ENCODE results near the gene BDP1. TPM values are rescaled to one million over a fixed set of nuclear protein-coding genes. Genes with fewer than 3 reads are reported as not detected.
A peak's percentile ranks its signal among the peaks of the same experiment; 100 is the strongest.

BDP1 gene
- polyA plus RNA-seq, 1 experiment = 3.7 TPM

DNA sequence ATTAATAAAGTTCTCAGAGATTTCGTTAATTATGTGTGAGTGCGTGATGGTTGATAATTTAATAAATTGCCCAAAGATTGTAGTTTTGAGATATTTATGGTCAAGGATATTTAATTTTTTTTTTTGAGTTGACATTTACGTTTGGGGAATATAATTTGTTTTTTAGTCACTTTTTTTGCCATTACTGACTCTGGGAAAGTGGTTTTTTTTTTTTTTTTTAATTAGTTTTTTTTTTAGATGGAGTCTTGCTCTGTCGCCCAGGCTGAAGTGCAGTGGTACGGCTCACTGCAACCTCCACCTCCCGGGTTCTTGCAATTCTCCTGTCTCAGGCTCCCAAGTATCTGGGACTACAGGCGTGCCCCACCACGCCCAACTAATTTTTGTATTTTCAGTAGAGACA lies 1.7 kb downstream of the BDP1 start:
- Histone ChIP-seq H3K27me3 (ENCODE audit: control insufficient read depth, insufficient read depth, low read length) (0 out of 2 replicates have a peak, but pooled peaks cover 2% of the 10 kb centered on the region), H3K36me3 (ENCODE audit: control insufficient read depth, insufficient read depth, low read length) (no peaks in the 10 kb centered on the region; the same call in 1 of the 2 replicates), H3K4me3 (ENCODE audit: low read depth, low read length) (no peak overlapping the region; the same call in none of the 2 replicates)
- TF ChIP-seq, protein P1, sequence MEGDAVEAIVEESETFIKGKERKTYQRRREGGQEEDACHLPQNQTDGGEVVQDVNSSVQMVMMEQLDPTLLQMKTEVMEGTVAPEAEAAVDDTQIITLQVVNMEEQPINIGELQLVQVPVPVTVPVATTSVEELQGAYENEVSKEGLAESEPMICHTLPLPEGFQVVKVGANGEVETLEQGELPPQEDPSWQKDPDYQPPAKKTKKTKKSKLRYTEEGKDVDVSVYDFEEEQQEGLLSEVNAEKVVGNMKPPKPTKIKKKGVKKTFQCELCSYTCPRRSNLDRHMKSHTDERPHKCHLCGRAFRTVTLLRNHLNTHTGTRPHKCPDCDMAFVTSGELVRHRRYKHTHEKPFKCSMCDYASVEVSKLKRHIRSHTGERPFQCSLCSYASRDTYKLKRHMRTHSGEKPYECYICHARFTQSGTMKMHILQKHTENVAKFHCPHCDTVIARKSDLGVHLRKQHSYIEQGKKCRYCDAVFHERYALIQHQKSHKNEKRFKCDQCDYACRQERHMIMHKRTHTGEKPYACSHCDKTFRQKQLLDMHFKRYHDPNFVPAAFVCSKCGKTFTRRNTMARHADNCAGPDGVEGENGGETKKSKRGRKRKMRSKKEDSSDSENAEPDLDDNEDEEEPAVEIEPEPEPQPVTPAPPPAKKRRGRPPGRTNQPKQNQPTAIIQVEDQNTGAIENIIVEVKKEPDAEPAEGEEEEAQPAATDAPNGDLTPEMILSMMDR (IDR thresholded peaks at IDR 0.05; ENCODE audit: insufficient read depth, low read depth, low read length) = no peak
- ChIA-PET POLR2A (no interaction called here), CTCF (no interaction called here)
- no peak for DNase-seq (ENCODE audit: low read depth)

GRCh38 chr5:71460693-71461092 lies 5.2 kb downstream of the BDP1 start:
- ChIA-PET CTCF (interaction anchor here (2.3 kb wide), 1 partner anchor 15 kb away, joined by 19 read pairs; no protein-coding TSS in a partner anchor), POLR2A (no interaction called here)
- TF ChIP-seq, protein P1 (IDR thresholded peaks at IDR 0.05; ENCODE audit: insufficient read depth, low read depth, low read length) = no peak
- Histone ChIP-seq H3K27me3 (ENCODE audit: control insufficient read depth, insufficient read depth, low read length) (no peaks in the 10 kb centered on the region), H3K4me3 (ENCODE audit: low read depth, low read length) (no peak overlapping the region), H3K36me3 (ENCODE audit: control insufficient read depth, insufficient read depth, low read length) (peaks cover 8% of the 10 kb centered on the region)
- no peak for DNase-seq (ENCODE audit: low read depth)

GRCh38 chr5:71461360-71461759 lies 5.9 kb downstream of the BDP1 start:
- TF ChIP-seq, protein P1 (IDR thresholded peaks at IDR 0.05; ENCODE audit: insufficient read depth, low read depth, low read length) = no peak
- Histone ChIP-seq H3K4me3 (ENCODE audit: low read depth, low read length) (no peak overlapping the region), H3K27me3 (ENCODE audit: control insufficient read depth, insufficient read depth, low read length) (no peaks in the 10 kb centered on the region), H3K36me3 (ENCODE audit: control insufficient read depth, insufficient read depth, low read length) (peaks cover 8% of the 10 kb centered on the region)
- no peak for DNase-seq (ENCODE audit: low read depth)
- POLR2A ChIA-PET = no interaction called here
- CTCF ChIA-PET = interaction anchor here (2.3 kb wide), 1 partner anchor 14 kb away, joined by 19 read pairs; no protein-coding TSS in a partner anchor

DNA sequence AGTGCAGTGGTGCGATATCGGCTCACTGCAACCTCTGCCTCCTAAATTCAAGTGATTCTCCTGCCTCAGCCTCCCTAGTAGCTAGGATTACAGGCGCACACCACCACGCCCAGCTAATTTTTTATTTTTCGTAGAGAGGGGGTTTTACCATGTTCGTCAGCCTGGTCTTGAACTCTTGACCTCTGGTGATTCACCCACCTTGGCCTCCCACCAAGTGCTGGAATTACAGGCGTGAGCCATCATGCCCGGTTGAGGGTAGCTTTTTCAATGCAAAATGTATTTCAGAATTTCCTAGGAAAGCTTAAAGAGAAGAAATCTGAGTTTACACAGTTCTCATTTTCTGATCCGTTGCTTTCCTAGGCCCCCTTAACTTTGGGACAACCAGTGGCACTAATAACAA lies 15.7 kb downstream of the BDP1 start:
- CTCF ChIA-PET = interaction anchor here (0.9 kb wide), 1 partner anchor 287 kb away, joined by 4 read pairs; no protein-coding TSS in a partner anchor
- no peak overlapping the region for H3K4me3 ChIP-seq (ENCODE audit: low read depth, low read length)
- 0 out of 2 replicates have a peak, but pooled peaks cover 3% of the 10 kb centered on the region for H3K36me3 ChIP-seq (ENCODE audit: control insufficient read depth, insufficient read depth, low read length)
- POLR2A ChIA-PET = no interaction called here
- TF ChIP-seq, protein P1 (IDR thresholded peaks at IDR 0.05; ENCODE audit: insufficient read depth, low read depth, low read length) = no peak
- H3K27me3 ChIP-seq (ENCODE audit: control insufficient read depth, insufficient read depth, low read length) = no peaks in the 10 kb centered on the region
- no peak for DNase-seq (ENCODE audit: low read depth)

GRCh38 chr5:71475788-71476384 lies 20.4 kb downstream of the BDP1 start:
- CTCF ChIA-PET = interaction anchor here (0.6 to 2.5 kb wide), 14 partner anchors 8 to 281 kb away, joined by 3 to 24 read pairs (median 6); no protein-coding TSS in a partner anchor
- DNase-seq (ENCODE audit: low read depth) = no peak
- TF ChIP-seq, protein P1 (IDR thresholded peaks at IDR 0.05; ENCODE audit: insufficient read depth, low read depth, low read length) = peak; percentile 72
- POLR2A ChIA-PET = no interaction called here
- Histone ChIP-seq H3K36me3 (ENCODE audit: control insufficient read depth, insufficient read depth, low read length) (peaks cover 6% of the 10 kb centered on the region), H3K27me3 (ENCODE audit: control insufficient read depth, insufficient read depth, low read length) (no peaks in the 10 kb centered on the region), H3K4me3 (ENCODE audit: low read depth, low read length) (no peak overlapping the region)
